Hematopoietic multipotent progenitor cell treated with erythropoietin and hydrocortisone succinate and interleukin-3 and kit ligand, for 8 days (in vitro differentiated cells): ENCODE results near the gene OSCP1.
A peak's percentile ranks its signal among the peaks of the same experiment; 100 is the strongest.
"Not testable (repeated sequence)": the region's sequence is repeated elsewhere in the genome, so short reads cannot be mapped to it uniquely, and the experiment has no call there.

Source experiments
- DNase-seq: peaks from one replicate; pipeline ENCODE4 v3.0.0-alpha.2; 2015

Gene OSCP1, protein sequence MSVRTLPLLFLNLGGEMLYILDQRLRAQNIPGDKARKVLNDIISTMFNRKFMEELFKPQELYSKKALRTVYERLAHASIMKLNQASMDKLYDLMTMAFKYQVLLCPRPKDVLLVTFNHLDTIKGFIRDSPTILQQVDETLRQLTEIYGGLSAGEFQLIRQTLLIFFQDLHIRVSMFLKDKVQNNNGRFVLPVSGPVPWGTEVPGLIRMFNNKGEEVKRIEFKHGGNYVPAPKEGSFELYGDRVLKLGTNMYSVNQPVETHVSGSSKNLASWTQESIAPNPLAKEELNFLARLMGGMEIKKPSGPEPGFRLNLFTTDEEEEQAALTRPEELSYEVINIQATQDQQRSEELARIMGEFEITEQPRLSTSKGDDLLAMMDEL

DNA sequence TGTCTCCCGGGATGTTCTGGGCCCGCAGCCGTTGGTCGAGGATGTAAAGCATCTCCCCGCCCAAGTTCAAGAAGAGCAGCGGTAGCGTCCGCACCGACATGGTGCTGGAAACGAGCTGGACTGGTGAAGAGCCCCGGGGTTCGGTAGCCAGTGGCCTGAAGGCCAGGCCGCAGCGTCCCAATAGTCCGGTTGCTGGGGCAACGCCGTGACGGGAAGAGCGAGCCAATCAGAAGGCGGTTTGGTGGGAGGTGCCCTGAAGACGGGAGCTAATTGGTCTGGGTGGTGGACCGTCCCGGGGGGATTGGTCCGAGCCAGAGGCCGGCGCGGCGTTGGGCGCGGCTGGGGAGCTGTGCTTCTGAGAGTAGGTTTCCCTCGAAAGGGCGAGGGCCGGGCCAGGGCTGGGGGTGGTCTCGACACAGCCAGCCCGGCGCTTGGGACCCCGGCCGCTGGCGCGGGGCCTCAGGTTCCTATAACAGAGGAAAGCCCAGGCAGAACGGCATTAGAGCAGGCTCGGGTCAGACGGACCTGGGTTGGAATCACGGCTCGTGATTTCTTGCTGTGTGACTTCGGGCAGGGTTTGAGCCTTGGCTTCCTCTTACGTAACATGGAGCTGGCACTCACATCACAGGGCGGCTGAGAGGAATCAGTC, at the start of gene OSCP1:
Gene OSCP1 (minus strand): TSS at position 182 of the 649 bp plus-strand sequence. CDS start 82 bp downstream, at position 100.
- DNase-seq = peak; percentile 93

DNA sequence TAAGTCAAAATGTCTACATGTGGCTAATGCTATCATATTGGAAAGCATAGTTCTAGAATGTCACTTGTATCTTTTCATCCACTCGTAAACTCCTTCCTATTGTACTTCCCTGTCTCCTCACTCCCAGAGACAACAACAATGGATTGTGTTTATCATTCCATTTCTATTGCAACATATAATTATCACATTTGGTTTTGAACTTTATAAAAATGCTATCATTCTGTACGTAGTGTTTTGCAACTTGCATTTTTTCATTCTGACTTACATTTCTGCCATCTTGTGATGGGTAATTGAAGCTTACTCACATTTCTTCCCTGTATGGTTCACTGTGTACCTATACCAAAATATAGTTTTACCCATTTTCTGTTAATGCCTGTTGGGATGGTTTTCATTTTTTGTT, 47.0 kb upstream of the OSCP1 start:
- DNase-seq = no peak

DNA sequence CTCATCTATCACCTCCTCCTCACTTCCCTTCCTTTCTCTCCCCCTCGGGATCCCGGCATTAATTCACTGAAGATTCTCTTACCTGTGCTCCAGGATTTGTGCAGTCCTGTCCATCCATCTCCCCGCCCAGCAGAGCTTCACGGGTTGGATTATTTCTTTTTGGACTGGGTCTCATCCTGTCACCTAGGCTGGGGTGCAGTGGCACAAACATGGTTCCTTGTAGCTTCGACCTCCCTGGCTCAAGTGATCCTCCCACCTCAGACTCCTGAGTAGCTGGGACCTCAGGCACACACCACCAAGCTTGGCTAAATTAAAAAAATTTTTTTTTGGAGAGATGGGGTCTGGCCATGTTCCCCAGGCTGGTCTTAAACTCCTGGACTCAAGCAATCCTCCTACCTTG, 44.7 kb upstream of the OSCP1 start:
- DNase-seq = no peak

DNA sequence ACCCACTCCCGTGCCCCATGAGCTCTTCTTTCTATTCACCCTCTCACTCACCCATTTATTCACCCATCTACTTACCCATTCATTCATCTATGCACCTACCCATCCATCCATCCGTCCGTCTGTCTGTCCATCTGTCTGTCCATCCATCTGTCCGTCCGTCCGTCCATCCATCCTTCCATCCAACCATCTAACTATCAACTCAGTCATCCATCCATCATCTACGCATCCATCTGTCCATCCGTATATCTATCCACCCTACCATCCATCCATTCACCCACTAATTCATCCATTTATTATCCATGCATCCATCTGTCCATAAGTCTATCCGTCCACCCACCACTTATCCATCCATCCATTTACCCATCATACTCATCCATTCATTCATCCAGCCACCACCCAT, 43.3 kb upstream of the OSCP1 start:
- DNase-seq = no peak

DNA sequence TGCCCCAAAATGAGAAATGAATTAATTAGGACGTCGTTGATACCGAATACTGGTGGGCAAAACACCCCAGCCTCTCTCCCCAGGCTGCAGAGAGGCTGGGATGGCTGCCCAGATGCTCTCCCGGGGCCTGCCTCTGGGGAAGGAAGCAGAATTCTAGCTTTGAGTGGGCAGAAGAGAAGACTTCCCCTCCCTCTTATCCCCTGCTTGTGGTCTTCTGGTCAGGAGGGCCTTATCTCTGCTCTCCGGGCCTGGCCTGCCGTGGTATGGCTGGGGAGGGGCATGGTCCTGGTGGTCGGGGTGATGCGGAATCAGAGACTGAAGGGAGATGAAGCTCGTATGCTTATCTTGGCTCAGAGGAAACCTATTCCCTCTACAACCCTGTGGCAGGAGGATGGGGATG, 42.2 kb upstream of the OSCP1 start:
- peak; percentile 73 for DNase-seq

DNA sequence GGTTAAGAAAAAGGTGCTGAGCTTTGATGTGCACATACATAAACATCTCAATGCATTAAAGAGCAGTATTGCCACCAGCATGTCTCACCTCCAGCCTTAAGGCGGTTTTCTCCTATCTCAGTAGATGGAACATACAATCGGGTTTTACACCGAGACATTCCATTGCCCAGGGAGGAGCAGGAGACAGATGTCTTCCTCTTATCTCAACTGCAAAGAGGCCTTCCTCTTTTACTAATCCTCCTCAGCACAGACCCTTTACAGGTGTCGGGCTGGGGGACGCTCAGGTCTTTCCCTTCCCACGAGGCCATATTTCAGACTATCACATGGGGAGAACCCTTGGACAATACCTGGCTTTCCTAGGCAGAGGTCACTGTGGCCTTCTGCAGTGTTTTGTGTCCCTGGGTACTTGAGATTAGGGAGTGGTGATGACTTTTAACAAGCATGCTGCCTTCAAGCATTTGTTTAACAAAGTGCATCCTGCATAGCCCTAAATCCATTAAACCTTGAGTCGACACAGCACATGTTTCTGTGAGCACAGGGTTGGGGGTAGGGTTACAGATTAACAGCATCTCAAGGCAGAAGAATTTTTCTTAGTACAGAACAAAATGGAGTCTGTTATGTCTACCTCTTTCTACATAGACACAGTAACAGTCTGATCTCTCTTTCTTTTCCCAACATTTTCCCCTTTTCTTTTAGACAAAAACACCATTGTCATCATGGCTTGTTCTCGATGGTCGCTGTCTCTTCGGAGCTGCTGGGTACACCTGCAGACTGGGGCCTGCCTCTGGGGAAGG, 39.2 kb upstream of the OSCP1 start:
- not testable (repeated sequence) for DNase-seq

DNA sequence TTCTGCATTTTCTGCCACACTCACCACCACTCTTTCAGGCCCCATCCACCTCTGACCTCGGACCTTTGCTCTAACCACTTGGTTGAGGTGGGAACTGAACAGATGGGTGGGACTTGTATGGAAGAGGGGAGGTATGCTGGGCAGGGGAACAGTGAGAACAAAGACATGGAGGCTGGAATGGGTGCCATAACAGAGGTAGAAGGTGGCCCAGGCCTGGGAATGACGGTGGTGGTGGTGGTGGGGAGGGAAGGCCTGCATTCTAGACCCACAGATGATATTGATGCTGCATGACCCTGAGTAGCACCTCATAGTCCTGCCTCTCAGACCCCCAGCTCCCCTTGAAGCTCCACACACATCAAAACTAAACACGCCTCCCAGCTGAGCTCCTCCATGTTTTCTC, 37.7 kb upstream of the OSCP1 start:
- no peak for DNase-seq

DNA sequence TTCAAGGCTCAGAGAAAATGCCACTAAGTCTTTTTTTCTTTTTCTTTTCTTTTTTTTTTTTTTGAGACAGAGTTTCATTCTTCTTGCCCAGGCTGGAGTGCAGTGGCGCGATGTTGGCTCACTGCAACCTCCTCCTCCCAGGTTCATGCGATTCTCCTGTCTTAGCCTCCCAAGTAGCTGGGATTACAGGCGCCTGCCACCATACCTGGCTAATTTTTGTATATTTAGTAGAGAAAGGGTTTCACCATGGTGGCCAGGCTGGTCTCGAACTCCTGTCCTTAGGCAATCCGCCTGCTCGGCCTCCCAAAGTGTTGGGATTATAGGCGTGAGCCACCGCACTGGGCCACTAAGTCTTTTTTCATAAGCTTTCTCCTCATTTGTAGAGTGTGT, 37.1 kb upstream of the OSCP1 start:
- not testable (repeated sequence) for DNase-seq

DNA sequence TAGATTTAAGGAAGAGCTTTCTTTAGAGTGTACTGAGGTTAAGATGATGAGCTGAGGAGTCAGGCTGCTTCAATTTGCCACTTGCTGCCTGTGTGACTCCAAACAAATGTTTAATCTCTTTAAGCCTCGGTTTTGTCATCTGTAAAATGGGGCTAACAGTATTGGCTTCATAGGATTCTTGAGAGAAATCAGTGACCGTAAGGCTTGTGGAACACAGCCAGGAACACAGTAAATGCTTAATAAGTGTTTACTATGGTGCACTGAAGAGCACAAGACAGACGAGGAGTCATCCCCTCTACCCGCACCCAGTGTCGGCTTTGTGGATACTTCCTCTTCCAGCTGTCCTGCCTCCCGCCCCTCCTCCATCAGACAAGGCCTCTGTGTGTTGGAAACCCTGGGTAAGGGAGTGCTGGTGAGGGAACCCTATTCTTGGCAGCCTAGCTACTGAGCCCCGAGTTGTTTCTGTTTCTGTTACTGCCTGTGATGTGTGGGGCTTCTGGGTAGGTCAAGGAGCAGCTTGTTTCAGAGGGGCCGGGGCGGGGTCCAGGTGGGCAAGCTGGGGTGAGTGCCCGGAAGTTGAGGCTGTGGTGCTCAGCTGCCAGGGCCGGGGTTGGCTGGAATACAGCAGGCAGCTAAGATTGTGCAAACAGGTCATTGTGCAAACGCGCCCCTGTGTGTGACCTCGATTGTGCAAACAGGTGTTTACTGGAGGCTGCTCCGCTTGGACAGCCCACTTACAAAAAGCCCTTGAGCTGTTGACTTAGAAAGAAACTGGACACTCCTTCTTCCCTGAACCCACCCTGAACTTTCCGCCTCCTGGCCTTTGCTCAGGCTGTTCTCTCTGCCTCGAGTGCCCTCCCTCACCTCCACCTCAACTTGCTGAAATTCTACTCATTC, 36.4 kb upstream of the OSCP1 start:
- DNase-seq = peak; percentile 33

DNA sequence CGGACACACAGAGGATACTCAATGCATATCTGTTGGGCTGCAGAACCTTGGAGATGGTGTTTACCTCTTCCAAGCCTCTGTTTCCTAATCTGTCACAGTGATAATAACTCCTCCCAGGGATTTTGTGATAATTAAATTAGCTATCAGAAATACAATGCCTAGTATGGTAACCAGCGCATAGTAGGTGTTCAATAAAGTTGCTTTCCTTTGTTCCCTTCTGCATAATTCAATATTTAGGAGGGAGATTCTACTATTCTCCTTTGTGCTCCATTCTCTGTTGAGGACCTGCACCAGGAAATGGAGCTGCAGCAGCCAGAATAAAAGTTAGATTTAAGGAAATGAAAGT, 35.8 kb upstream of the OSCP1 start:
- DNase-seq = no peak

DNA sequence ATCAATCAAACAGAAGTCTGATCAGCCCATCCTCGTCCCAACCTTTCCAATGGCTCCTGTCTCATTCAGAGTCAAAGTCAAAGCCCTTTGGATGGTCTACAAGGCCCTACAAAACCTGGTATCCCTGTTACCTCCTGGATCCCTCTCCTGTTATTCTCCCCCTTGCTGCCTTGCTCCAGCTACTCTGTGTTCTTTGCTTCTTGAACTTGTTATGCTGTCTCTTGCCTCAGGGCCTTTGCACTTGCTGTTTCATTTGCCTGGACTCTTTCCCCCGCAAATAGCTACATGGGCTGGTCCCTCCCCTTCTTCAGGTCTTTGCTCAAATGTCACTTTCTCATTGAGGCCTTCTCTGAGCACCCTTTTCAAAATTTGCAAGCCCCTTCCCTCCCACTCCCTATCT, 33.8 kb upstream of the OSCP1 start:
- no peak for DNase-seq

DNA sequence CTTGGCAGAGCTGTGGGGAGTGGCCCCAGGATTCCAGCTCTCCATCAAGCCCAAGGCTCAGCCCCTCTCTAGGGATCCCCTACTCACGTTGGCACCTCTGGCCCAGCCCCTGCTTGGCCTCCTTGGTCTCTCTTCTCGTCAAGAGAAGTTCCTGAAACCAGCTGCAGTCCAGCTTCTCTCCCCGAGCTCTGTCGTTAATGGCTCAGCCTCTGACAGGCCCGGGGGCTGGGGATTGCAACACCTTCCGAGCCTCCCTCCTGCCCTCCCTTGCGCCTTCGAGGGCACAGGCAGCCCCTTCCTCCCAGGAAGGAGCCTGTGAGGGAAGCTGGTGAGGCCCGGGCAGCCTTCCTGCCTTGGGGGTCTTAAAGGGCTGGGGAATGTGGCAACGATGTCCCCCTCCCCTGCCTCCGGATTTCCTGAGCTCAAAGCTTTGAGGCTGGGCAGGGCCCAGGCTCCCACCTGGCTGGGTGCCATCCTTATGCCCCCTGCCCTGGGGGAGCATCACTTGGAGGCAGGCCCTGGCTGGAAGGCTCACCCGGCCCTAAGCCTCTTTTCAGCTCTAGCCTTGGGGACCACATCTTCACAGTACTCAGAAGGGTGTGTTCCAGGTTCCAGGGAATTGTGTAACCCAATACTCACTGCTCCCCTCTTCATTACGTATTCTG, 32.6 kb upstream of the OSCP1 start, which contains the start of gene CSF3R:
Gene CSF3R (minus strand): TSS at position 190 of the 665 bp plus-strand sequence. CDS start 3,417 bp downstream, outside the sequence.
- DNase-seq = no peak

DNA sequence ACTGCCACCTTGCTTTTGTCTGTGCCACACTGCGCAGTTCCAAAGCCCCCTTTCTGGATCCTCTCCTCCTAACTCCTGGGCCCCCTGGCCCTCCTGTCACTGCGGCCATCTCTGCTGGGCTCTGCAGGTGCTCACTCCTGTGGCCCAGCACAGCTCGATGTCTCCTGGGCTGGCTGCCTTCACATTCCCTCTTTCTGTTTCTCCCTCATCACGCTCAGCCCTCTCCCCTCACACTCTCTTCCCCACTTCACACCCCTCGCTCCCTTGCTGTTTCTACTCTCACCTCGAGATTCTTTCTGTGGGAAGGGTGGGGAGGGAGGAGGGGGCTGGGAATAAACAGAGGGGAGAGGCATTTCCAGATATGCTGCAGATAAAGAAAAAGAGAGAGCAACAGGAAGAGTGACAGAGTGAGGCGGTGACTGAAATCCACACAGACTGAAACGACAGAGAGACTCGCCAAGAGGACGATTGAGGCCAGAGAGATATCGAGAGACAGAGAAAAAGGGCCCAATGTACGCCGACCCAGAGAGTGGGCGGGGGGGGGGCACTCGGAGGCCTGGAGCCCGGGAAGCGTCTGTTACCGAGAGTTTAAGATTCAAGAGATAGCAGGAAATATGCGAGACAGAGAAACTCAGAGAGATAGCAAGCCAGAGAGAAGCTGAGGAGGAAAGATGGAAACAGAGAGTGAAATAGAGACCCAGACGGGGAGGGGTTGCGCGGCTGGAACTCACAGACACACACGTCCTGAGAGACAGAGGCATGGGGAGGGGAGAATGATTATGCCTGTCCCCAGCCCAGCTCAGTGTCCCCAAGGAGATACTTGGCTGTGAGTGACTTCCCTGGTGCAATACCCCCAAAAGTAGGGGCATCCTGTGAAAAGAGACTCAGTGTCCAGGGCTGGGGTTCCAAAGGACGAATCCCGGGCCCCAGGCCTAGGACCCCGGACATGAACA, 31.8 kb upstream of the OSCP1 start:
- no peak for DNase-seq

DNA sequence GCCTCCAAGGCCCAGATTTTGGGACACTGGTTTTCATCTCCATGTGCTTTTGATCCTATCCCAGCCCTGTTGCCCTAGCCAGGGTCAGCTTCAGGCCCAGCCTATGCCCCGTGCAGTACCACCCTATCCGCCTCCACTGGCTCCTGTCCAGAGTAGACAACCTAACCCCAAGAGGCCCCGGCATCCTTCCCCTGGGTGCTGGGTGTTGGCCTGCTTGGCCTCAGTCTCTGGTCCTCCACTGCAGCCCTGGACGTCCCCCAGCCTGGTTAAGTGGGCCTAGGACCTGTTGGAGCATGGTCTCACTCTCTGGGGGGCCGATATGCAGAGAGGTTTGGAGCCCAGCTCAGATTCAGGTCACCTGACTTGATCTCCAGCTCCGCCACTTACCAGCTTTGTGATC, 30.8 kb upstream of the OSCP1 start:
- DNase-seq = no peak

DNA sequence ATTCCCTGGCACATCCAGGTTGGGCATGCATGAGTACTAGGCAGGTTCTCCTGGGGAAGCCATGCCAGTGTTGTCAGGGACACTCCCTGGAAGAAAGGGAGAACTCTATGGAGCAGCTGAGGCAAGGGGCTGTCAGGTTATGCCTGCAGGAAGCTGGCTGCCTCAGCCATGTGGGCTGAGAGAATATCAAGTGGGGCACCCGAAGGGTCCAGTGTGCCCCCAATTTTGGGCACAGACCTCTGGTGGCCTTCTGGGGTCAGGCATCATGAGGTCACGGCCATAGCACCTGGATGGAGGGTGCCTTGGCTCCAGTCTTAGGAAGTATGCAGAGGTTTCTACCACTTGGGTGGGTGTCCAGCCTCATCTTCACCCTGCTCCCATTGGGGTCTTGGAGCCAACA, 29.9 kb upstream of the OSCP1 start:
- no peak for DNase-seq

DNA sequence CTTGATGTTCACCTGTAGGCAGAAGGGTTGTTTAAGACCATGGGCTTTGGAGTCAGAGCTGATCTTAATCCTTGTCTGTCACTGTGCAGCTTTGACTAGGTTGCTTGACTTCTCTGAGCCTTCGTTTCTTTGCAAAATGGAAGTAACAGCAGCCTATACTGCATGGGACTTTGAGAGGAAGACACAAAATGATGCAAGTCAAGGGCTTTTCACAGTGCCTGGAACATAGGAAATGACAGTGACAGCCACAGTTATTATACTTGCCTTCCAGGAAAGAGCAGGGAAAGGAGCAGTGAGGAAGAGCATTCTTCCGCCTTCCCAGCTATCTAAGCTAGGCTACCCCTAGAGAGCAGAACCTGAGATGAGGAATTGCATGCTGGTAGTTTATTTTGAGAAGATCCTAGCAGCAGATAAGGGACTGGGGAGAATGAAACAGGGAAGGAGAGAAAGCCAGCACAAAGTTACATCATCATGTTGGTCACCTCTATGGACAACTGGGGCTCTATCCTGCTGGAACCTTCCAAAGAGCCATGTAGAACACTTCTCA, 29.3 kb upstream of the OSCP1 start:
- no peak for DNase-seq

DNA sequence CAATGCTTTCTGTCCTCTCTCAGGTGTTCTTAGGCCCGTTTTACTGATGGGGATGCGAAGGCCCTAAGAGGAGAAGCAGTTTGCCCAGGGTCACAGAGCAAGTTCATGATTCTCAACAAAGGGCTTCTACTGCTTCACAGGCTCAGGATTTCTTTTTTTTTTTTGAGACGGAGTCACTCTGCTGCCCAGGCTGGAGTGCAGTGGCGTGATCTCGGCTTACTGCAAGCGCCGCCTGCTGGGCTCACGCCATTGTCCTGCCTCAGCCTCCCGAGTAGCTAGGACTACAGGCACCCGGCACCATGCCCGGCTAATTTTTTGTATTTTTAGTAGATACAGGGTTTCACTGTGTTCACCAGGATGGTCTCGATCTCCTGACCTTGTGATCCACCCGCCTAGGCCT, 27.4 kb upstream of the OSCP1 start:
- not testable (repeated sequence) for DNase-seq

DNA sequence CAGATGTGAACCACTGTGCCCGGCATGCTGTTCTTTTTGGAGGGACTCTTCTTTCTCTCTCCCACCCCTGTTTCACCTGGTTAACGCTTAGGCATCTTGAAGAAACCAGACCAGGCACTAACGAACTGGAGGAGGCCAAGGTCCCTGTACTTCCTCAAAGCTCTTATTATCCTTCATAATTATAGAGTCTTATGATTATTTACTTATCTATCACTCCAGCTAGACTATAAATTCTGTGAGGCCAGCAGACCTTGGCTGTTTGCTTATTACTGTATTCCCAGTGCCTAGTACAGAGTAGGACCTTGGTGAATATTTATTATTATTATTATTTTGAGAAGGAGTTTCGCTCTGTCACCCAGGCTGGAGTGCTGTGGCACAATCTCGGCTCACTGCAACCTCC, 26.7 kb upstream of the OSCP1 start:
- no peak for DNase-seq

DNA sequence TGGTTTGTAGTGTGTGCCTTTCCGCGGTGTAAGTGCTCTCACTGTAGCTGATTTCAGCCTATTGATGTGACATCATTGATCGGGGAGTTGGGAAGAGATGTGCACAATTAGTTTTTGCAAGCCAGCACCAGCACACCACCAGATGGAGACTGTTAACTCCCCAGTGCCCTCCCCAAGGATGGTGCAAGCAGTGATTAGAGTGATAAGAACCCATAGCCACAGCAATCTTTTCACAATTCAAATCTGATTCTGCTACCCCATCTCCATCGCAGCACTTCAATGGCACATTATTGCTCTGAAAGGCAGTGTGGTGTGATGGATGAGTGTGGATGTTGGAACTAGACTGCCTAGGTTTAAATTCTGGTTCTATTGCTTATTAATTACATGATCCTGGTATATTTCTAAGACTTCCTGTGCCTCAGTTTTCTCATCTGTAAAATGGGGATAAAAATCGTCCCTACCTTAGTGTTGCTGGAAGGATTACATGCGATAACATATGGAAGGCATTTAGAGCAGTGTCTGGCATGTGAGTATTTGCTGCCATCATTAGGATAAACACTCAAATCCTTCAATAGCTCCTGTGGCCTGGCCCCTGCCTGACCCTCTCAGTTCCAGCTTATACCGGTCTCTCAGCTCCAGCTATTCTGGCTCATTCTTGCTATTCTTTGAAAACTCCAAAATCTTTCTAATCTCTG, 25.8 kb upstream of the OSCP1 start:
- DNase-seq = no peak

DNA sequence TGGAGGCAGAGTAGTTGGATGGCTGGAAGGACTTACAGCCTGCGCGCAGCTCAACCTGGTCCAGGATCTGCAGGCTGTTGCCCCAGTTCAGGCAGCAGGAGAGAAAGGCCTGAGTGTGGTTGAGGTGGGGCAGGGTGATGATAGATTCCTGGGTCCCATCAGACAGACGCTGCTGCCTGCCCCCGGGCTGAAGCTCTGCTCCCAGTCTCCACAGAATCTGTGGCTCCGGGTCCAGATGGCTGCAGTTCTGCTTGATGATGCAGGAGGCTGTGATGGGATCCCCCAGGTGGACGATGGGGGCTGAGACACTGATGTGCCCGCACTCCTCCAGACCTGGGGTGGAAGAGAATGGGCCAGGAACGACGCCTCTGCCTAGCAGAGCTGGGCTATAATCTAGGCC, 25.1 kb upstream of the OSCP1 start:
- no peak for DNase-seq
